ENCODE measurements around the gene KRT8. TPM values are rescaled to one million over a fixed set of nuclear protein-coding genes. Genes with fewer than 3 reads are reported as not detected.

Gene KRT8
- total and polyA plus RNA-seq, 2 of the 13 experiments (the other 11 are each of a cell fraction or from before 2014, with no cell fraction given): 498 to 718 TPM

DNA sequence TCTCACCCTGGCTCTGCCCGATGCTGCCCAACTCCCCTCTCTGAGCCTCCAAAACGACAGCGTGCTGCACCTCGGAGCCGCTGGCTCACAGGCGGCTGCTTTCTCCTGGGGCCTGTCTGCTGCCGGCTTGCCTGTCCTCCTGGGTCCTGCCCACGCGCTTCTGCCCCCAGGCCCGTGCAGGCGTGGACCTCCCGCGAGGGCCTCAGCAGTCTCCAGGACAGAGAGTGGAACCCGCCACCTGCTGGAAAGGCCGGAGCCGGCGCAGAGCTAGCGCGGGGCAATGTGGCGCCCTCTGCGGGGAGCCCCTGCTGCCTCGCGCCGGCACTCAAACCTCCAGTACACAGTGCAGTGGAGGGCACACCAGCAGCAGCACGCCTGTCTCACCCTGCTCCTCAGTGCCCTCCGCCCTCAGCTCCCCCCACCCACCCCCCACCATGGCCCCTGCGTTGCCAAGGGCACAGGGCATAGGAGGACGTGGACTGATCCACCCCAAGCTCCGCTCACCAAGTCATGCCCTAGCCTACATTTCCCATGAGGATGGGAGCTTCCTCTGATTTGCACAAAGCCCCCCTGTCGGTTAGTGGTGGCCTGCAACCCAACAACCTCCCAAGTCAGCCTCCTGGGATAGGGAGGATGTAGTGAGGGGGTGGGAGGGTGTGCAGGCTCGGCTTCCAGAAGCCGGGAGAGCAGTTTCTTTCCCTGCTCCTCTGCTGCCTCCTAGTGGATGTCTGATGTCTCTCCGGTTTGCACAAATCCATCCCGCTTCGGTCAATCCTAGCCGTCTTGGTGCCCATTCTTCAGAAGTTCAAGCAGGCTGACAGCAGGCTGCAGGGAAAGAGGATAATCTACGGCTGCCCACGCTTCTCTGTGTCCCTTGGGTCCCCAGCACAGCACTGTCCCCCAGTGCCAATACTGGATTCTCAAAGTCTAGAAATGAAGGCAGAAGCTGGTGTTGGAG, 25.2 kb downstream of the KRT8 start (continued):
- TF ChIP-seq ZMYM3 (CRISPR knock-in tag; IDR thresholded peaks at IDR 0.05) (peak; percentile 51), SCMH1 (CRISPR knock-in tag; IDR thresholded peaks at IDR 0.05; ENCODE audit: borderline replicate concordance) (no peak), HMG20A (CRISPR knock-in tag; IDR thresholded peaks at IDR 0.05; ENCODE audit: borderline replicate concordance) (no peak), SPEN (CRISPR knock-in tag; IDR thresholded peaks at IDR 0.05; ENCODE audit: low read depth) (peak; percentile 51; the same call in 1 of the 2 replicates), ZNF564 (CRISPR knock-in tag; IDR thresholded peaks at IDR 0.05) (0 out of 2 replicates have a peak, but pooled peaks have one; percentile 78), SRSF9 (IDR thresholded peaks at IDR 0.05; ENCODE audit: borderline replicate concordance, insufficient read depth, low read depth, low read length, poor library complexity, severe bottlenecking) (no peak), ZNF496 (CRISPR knock-in tag; IDR thresholded peaks at IDR 0.05; ENCODE audit: insufficient replicate concordance) (no peak), RFX5 (IDR thresholded peaks at IDR 0.05; ENCODE audit: low read depth, low read length) (no peak), HNRNPUL1 (IDR thresholded peaks at IDR 0.05; ENCODE audit: low read depth, low read length) (no peak), ZKSCAN8 (CRISPR knock-in tag; IDR thresholded peaks at IDR 0.05; ENCODE audit: borderline replicate concordance) (no peak), ZFP37 (CRISPR knock-in tag; IDR thresholded peaks at IDR 0.05; ENCODE audit: borderline replicate concordance) (no peak), MED1 (CRISPR knock-in tag; IDR thresholded peaks at IDR 0.05) (no peak), POLR2G (IDR thresholded peaks at IDR 0.05; ENCODE audit: low read depth, low read length) (0 out of 2 replicates have a peak, but pooled peaks have one; percentile 22)
- TF ChIP-seq, protein P1, sequence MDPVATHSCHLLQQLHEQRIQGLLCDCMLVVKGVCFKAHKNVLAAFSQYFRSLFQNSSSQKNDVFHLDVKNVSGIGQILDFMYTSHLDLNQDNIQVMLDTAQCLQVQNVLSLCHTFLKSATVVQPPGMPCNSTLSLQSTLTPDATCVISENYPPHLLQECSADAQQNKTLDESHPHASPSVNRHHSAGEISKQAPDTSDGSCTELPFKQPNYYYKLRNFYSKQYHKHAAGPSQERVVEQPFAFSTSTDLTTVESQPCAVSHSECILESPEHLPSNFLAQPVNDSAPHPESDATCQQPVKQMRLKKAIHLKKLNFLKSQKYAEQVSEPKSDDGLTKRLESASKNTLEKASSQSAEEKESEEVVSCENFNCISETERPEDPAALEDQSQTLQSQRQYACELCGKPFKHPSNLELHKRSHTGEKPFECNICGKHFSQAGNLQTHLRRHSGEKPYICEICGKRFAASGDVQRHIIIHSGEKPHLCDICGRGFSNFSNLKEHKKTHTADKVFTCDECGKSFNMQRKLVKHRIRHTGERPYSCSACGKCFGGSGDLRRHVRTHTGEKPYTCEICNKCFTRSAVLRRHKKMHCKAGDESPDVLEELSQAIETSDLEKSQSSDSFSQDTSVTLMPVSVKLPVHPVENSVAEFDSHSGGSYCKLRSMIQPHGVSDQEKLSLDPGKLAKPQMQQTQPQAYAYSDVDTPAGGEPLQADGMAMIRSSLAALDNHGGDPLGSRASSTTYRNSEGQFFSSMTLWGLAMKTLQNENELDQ (CRISPR knock-in tag; IDR thresholded peaks at IDR 0.05; ENCODE audit: borderline replicate concordance): no peak
- TF ChIP-seq, protein P2, sequence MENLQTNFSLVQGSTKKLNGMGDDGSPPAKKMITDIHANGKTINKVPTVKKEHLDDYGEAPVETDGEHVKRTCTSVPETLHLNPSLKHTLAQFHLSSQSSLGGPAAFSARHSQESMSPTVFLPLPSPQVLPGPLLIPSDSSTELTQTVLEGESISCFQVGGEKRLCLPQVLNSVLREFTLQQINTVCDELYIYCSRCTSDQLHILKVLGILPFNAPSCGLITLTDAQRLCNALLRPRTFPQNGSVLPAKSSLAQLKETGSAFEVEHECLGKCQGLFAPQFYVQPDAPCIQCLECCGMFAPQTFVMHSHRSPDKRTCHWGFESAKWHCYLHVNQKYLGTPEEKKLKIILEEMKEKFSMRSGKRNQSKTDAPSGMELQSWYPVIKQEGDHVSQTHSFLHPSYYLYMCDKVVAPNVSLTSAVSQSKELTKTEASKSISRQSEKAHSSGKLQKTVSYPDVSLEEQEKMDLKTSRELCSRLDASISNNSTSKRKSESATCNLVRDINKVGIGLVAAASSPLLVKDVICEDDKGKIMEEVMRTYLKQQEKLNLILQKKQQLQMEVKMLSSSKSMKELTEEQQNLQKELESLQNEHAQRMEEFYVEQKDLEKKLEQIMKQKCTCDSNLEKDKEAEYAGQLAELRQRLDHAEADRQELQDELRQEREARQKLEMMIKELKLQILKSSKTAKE (CRISPR knock-in tag; IDR thresholded peaks at IDR 0.05; ENCODE audit: borderline replicate concordance): no peak
- TF ChIP-seq, protein P3, sequence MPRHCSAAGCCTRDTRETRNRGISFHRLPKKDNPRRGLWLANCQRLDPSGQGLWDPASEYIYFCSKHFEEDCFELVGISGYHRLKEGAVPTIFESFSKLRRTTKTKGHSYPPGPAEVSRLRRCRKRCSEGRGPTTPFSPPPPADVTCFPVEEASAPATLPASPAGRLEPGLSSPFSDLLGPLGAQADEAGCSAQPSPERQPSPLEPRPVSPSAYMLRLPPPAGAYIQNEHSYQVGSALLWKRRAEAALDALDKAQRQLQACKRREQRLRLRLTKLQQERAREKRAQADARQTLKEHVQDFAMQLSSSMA (CRISPR knock-in tag; IDR thresholded peaks at IDR 0.05): no peak; the same call in 1 of the 2 replicates
- TF ChIP-seq, protein P4, sequence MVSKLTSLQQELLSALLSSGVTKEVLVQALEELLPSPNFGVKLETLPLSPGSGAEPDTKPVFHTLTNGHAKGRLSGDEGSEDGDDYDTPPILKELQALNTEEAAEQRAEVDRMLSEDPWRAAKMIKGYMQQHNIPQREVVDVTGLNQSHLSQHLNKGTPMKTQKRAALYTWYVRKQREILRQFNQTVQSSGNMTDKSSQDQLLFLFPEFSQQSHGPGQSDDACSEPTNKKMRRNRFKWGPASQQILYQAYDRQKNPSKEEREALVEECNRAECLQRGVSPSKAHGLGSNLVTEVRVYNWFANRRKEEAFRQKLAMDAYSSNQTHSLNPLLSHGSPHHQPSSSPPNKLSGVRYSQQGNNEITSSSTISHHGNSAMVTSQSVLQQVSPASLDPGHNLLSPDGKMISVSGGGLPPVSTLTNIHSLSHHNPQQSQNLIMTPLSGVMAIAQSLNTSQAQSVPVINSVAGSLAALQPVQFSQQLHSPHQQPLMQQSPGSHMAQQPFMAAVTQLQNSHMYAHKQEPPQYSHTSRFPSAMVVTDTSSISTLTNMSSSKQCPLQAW (CRISPR knock-in tag; IDR thresholded peaks at IDR 0.05): peak; percentile 51; the same call in 1 of the 2 replicates
